Pulmonary artery endothelial cell (primary cell): ENCODE results near the gene TBL1X. TPM values are rescaled to one million over a fixed set of nuclear protein-coding genes. Genes with fewer than 3 reads are reported as not detected.
"Not testable (repeated sequence)": the region's sequence is repeated elsewhere in the genome, so short reads cannot be mapped to it uniquely, and the experiment has no call there.

Source experiments
- DNase-seq: peaks from one replicate; pipeline ENCODE4 v3.0.0-alpha.2; 2011; ENCODE audit warnings: low read depth, low spot score
- total RNA-seq: library from RNA; depleted of rRNA; stranded (reverse); fragments of >200 nt; gene quantifications from 2 replicates; pipeline ENCODE4 v1.2.3, GENCODE V29; 2014

TBL1X gene
- total RNA-seq, 1 donor from 2014 or later, result 14.0 TPM

DNA sequence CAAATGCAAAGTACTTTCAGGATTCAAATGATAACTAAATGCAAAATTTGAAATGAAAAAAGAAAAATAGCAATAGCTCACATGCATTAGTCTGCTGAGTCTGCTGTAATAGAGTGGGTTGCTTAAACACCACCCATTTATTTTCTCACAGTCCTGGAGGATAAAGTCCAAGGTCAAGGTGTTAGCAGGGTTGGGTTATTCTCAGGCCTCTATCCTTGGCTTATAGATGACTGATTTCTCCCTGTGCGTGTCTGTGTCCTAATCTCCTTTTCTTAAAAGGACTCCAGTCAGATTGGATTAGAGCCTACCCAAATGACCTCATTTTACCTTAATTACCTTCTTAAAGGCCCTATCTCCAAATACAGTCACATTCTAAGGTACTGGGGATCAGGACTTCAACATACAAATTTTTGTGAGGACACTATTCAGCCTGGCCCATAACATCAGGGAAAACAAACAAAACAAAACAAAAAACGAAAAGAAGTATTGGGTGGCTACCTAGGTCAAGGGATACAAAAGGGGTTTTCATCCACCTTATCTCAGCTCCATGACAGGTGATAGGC, 6.3 kb upstream of the TBL1X start:
- no peak for DNase-seq

DNA sequence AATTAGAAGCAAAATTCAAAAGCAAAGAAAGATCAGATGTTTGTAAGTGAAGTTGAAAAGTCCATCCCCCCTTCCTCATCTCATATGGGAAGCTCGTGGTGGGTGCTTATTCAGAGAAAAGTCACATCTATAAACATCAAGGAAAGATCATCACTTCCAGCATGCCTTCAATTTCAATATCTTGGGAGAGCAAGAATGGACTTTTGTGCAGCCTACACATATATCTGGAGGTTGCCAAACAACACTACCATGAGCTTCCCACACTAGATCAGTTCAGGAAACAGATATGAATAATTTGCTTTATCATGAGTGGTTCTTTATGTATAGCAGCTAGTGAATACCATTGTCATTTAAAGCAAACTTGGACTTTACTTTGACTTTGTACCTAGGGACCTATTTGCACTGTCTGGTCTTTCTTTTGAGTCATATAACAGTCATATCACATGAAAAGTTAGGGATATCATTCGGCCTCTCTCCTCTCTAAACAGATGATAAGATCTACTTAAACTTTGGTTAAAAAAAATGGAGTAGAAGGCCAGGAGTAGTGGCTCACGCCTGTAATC, 5.6 kb upstream of the TBL1X start:
- no peak for DNase-seq

DNA sequence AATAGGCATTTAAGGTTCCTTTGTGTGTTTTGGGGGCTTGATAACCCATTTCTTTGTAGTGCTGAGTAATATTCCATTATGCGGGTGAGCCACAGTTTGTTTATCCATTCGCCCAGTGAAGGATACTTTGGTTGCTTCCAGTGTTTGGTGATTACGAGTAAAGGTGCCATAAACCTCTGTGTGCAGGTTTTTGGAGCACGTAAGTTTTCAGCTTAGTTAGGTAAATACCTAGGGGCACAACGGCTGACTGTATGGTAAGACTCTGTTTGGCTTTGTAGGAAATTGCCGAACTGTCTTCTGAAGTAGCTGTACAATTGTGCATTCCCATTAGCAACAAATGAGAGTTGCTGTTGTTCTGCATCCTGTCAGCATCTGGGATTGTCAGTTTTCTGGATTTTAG, 3.8 kb upstream of the TBL1X start:
- no peak for DNase-seq

DNA sequence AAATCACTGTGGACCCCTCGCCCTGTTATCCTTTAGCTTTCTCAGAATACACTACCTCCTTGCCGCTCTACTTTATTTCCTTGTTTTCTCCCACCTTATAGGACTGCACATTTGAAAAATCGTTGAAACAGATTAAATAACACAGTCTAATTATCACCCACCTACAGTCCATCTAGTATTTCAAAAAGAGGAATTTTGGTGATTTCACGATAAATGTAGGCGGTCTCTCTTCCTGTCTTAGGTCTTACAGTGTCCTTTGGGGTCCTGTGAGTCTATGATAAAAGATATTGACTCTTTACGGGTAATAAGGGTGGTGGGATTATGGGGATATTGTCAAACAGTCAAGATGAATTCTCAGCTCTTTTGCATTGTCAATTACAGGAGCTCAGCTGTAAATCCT, 2.4 kb upstream of the TBL1X start:
- no peak for DNase-seq

DNA sequence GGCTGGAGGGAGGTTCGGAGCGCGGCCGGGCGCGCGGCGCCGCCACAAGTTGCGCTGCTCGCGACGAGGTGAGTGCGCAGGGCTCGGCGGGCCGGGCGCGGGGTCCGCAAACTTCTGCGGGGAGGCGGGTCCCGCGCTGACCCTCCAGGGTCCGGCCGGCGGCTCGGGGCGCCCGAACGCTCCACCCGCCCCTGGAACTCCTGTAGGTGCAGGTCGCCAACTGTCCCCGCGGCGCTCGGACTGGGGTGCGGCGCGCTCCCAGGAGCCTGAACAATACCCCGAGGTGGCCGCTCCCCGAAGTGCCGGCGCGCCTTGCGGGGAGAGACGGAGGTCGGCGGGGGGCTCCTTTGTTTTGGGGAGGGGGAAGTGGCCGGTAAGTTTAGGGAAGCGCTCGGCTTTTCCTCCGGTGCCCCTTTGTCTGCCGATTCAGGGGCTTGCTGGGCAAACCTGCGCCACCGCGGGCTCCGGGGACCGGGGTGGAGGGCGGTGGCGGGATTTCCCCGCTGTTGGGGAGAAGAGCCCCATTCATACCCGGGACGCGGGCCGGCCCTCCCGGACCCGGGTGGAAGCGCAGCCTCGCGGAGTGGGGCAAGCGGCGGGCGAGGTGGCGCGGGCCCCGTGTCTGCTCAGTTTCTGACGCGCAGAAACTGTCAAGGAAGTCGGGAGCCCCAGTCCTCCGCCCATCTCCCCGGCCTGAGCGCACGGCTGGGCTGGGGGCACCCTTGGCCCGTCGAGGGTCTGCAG, 694 bp downstream of the TBL1X start:
- DNase-seq, result no peak

DNA sequence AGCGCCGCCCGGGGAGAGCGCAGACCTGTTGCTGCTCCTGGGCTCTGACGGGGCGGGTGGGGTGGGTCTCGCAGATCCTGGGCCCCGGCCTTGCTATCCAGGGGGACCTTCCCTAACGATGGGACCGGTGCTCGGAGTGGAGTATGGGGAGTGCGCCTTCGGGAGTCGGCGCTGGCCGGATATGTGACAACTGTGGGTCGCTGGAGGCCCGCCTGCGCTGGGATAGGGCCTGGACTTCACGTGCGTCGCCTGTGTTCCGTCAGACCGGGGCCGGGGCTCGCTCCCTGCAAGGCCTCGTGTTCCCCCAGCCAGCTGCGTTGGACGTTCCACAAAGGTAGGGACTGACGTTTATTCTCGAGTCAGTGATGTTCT, 1.3 kb downstream of the TBL1X start:
- DNase-seq, result no peak

DNA sequence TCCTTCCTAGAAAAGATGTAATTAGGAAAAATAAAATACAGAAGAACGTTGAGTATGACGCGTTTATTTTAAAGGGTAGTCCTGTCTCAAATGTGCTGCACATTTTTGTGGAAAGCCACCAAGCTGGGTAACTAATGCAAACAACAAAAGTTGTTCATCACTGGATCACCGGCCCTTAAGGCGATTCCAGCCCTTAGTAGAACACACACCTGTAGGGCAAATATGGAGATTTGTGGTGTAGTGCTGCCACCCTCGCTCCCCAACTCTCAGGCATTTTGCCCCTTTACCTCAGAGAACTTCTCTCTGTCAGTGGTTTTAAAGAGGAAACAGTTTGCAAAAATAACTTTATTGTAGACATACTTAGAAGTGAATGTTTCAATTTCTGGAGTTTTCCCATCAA, 1.9 kb downstream of the TBL1X start:
- DNase-seq, result no peak

DNA sequence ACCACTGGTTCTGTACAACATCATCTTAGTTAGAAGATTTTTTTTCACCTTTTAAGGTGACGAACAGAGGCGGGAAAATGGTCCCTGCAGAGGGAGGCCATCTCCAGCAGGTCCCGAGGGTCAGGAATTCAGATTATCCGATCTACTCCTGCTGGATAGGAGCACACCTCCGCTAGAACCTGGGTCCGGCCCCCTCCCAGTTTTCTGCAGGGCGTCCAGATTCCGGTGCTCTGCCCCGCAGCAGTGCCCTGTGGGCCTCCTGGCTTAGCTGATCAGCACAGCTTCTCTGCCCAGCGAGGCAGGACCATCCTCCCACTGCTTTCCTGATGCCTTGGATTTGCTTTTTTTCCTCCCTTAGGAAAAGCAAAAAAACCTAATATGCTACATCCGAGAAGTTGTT, 2.3 kb downstream of the TBL1X start:
- DNase-seq, result no peak

DNA sequence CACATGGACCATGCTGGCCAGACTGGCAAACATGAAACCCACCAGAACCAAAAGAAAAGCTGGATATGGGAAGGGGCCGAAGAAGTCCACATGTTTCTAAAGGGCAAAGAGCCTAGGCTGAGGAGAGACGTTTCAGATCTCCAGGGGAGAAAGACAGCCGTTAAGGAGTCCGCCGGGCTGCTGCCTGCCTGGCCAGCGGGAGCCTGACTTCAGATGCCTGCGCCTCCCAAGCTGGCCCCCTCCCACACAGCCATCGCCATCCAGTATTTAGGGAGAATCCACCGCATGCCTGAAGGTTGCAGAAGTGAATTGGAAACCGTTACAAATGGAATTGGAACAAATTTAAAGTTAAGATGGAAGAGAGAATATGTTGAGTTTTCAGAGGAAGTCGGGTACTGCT, 2.9 kb downstream of the TBL1X start:
- DNase-seq, result no peak

DNA sequence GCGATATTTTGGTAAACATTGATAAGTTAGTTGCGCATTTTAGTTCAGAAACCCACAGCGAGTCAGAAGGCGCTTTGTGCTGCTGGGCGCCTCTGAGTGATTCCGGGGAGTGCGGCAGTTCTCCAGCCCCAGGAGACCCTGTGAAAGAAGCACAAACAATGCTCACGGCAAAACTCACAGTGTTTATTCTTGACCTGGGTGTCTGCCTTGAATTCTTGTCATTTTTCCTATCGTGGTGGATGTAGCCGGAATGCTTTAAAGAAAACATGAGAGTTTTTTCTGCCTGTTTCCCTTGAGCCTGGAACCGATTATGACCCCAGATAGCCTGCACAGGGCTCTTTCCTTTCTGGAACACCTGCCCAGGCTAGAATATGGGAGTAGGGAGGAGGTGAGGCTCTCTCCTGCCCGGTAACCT, 6.7 kb downstream of the TBL1X start:
- DNase-seq, result no peak

DNA sequence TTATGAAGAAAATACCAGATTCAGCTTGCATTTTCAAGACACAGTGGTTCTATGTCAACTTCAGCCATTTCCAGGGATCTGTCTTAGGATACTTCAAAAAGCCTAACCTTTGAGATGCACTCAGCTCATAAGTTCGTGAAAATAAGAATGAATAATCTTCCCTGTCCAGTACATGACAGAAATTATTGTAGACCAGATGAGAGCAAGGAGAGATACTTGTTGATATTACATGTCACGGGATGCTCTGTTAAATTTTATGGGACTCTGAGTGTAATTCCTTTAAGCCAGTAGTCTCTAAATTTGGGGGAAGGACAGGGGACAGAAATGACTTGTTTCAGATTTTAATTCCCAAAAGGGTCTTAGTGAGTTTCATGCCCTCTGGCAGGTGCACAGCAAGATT, 8.8 kb downstream of the TBL1X start:
- DNase-seq, result no peak

DNA sequence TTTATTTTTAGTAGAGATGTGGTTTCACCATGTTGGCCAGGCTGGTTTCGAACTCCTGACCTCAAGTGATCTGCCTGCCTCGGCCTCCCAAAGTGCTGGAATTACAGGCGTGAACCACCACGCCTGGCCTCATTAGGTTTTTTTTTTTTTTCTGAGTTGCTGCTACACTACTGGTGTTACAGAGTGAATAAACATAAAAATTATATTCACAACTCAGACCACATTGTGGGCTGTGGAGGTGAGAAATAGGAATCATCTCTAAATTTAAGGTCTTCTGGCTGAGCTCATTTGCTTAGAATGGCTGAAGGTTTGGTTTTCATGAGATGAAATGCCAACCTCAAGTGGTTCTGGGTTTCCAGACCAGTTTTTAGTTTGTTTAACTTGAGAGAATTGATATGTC, 10.6 kb downstream of the TBL1X start:
- not testable (repeated sequence) for DNase-seq

DNA sequence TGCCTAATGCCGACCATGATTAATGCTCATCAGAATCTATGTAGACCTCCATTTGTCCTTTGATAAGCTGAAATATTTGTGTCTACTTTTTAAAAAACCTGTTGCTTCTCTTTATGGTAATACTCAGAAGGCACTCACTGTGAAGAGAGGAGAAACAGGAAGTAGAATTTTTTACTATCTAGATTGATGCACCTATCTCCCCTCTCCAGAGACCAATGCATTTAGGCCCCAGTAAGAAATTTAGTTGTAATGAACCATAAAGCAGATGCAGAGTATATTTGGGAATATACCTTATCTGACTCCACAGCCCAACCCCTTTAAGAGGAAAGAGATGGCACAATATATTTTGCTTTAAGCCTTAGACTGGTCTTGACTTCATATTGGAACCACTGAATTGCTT, 11.1 kb downstream of the TBL1X start:
- no peak for DNase-seq

DNA sequence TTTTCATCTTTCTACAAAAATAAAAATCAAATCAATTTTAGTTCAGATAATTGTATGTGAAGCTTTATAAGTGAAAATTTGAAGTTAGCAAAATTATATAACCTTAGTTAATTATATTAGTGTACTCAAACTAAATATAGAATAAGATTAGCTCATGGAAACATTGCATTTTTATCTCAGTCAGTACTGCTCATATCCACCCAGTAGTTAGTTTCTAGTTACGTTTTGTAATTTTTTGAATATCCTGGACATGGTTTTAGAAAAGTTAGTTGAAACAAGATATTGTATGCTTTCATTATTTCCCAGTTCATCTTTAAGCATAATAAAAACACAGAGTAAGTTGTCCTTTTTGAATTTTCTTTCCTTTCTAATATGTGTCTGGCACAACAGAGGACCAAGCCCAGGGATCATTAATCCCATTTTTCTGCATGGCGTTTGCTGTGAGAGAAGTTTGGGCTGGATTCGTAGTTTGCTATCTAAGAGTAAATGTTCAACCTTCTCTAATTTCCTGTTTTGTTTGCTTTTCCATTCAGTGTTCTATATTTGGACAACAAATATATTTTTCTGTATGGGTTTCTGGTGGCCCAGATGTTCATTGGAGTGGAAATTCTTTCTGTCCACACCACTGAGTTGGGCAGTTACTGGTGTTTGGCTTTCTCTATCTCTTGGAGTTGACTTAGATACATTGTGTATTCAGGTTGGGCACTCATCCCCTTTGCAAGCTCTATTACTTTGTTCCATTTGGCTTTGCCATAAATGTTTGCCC, 12.1 kb downstream of the TBL1X start:
- DNase-seq, result no peak

DNA sequence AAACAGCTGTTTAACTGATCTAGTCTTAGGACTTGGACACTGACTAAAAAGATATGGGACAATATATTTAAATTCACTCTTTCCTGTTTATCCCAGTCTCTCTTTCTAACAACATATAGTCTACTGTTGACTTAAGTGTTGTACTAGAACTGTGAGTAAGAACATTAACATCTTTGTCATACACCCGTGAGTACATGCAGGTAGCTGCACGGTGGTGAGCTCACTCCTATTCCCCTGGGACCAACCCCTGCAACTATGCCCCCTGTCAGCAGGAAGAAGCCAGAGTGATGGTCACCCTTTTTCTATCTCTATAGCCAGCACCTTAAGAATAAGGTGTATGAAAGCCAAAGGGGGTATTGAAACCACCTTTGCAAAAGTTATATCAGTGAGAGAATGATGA, 17.6 kb downstream of the TBL1X start:
- no peak for DNase-seq

DNA sequence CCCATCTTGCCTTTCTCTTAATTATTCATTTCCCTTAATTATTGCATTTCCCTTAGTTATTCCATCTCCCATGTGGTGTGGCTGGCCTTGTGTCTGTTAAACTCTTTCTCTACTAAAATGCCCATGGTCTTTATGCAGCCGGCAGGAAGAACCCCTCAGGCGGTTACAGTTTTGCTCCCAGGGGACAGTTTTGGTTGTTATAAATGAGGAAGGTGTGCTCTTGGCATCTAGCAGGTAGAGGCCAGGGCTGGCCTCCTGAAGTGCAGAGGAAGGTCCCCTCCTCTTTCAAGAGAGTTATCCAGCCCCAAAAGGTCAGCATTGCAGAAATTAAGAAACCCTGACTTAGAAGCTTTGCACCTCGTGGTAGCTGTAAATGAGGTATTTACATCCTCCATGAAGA, 18.0 kb downstream of the TBL1X start:
- DNase-seq, result no peak

DNA sequence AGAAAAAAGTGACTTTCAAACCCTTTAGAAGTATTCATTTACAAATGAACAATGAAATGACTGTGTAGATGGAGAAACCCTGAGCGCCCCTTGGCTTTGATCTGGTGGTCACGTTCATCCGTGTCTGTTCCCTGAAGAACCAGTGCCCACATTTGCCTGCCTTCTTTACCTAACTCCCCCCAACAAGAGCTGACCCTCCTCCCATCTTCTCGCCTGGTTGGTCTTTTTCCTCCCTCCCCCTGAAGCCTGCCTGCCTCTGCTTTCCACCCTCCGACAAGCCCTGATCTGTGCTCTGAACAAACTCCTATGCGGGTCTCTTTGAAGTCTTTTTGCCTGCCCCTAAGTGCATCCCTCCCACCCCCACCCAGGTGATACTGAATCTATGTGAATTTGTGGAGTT, 18.5 kb downstream of the TBL1X start:
- no peak for DNase-seq

DNA sequence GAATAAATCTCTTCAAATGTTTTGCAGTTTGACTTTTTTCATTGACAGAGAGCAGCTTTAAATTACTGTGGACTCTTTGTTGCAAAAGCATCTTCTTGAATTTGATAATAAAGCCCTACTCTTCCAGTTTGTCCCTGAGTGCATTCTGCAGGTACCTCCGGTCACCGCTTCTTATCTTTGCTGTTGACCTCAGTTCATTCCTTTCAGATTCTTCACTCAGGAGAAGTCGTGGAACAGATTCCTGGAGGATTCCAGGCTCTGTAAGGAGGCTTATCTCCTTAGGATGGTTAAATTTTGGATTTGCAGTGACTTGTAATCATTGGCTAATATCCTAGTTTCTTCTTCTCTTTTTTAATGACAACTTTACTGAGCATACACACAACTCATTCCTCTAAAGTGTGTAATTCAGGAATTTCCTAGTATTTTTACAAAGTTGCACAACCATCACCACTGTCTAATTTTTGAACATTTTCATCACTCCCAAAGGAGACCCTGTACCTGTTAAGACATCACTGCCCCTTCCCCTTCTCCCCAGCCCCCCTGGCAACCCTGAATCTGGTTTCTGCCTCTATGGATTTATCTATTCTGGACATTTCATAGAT, 22.0 kb downstream of the TBL1X start:
- DNase-seq, result no peak

DNA sequence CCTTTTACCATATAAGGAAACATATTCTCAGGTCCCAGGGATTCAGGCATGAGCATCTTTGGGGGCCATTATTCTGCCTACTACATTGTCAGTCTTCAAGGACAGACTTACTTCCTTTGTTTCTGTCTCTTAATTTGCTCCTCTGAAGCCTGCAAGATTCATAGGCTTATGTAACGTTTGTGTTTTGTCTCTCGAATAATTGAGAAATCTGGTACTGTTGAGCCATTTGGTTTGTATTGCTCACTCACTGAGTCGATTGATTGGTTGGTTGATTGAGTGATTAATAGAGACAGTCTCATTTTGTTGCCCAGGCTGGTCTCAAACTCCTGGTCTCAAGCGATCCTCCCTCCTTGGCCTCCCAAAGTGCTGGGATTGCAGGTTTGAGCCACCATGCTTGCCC, 23.7 kb downstream of the TBL1X start:
- DNase-seq, result no peak

DNA sequence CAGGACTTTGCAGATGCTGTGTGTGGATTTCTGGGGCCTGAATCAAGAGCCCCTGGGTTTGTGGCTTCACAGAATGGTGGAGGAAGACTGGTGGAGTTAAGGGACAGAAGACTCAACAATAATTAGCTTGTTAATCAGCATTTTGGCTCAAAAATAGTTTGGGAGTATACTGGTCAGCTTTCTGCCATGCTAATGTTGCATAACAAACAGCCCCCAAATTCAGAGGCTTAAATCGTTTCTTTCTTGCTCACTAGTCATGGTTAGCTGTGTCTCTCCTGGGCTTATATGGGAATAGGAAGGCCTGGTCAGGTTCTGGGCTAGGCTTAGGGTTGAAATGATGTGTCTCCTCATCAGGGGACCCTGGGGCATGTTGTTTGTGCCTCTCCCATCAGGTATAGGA, 24.4 kb downstream of the TBL1X start:
- DNase-seq, result no peak

DNA sequence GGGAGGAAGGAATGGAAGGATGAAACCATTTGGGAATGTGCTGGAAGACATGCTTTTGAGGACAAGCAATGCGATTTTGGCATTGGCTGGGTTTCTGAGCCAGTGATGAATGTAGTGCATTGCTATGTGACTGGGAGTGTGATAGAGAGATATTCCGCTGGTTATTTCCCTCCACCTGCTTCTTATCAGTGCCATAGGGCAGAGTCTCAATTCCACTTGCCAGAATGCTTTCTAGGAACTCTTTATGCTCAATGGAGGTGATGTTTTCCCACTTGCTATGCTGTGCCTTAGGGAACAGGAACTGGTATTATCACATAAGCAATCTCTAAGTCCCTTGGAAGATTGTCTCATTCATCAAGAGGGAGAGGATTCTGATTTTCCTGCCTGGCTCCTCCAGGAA, 28.0 kb downstream of the TBL1X start:
- no peak for DNase-seq

DNA sequence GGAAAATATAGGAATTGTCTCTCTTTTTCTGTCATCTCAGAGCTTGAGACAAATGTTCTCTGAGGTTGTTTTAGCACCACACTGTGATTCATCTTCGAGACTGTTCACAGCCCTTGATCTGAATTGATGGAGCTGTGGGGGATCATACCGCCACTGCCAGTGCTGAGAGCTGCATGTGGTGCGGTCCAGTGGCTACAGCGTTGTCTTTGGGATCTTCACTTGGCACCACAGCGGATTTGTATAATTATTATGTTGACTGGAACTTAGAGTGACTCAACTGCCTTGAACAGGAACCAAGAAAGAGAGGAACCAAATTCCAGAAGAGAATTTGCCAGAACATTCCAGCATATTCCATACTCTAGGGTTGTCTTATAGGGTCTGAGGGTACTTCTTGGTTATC, 29.1 kb downstream of the TBL1X start:
- DNase-seq, result no peak
